Tibial nerve (tissue), 4 donors: ENCODE results near the gene RHBG. TPM values are rescaled to one million over a fixed set of nuclear protein-coding genes. Genes with fewer than 3 reads are reported as not detected.
A peak's percentile ranks its signal among the peaks of the same experiment; 100 is the strongest.

Source experiments
- DNase-seq, 2 donors: peaks; one replicate each; pipeline ENCODE4 v3.0.0-alpha.2; 2019; ENCODE audit warnings: low spot score in 2 of 2
- H3K27ac ChIP-seq, 4 donors: fragments of 200-600 bp; sonication (generic) in 3 of 4; one replicate each; pipeline ENCODE4 v1.5.1; 2017 to 2019; ENCODE audit warnings: mild to moderate bottlenecking in 1 of 4
- H3K27me3 ChIP-seq, 2 donors: fragments of 200-600 bp; sonication (generic) in 1 of 2; one replicate each; pipeline versions ENCODE4 v1.5.1 to v1.6.0; 2017 to 2019
- H3K36me3 ChIP-seq, 3 donors: fragments of 200-600 bp; sonication (generic); one replicate each; pipeline ENCODE4 v1.5.1; 2018 to 2019
- H3K4me1 ChIP-seq, 4 donors: fragments of 200-600 bp; sonication (generic) in 3 of 4; one replicate each; pipeline ENCODE4 v1.5.1; 2017 to 2019
- H3K4me3 ChIP-seq, 4 donors: fragments of 200-600 bp; sonication (generic) in 3 of 4; one replicate each; pipeline ENCODE4 v1.5.1; 2017 to 2019; ENCODE audit warnings: mild to moderate bottlenecking in 1 of 4, moderate library complexity in 1 of 4
- H3K9me3 ChIP-seq, 4 donors: fragments of 200-600 bp; sonication (generic) in 3 of 4; one replicate each; pipeline ENCODE4 v1.5.1; 2017 to 2019
- CTCF ChIP-seq, 5 experiments: fragments of 200-600 bp in 3 of 5; fragments of 450-650 bp in 2 of 5; sonication (generic) in 3 of 5; IDR thresholded peaks; one replicate each; pipeline ENCODE4 v1.5.1; 2016 to 2019; ENCODE audit warnings: antibody characterized with exemption in 5 of 5, mild to moderate bottlenecking in 3 of 5, moderate library complexity in 2 of 5
- EP300 ChIP-seq, 2 donors: sonication (generic); formaldehyde crosslinking; IDR thresholded peaks; one replicate each; pipeline ENCODE4 v1.6.1; 2017; ENCODE audit warnings: antibody characterized with exemption in 2 of 2, mild to moderate bottlenecking in 1 of 2
- POLR2A ChIP-seq, 2 donors: fragments of 450-650 bp; IDR thresholded peaks; one replicate each; pipeline ENCODE4 v1.6.1; 2017; ENCODE audit warnings: antibody characterized with exemption in 2 of 2, mild to moderate bottlenecking in 2 of 2, moderate library complexity in 2 of 2
- WGBS, 2 donors: methylation state at CpG; one replicate each; pipeline ENCODE4 v1.1.5; 2018; 5-methylcytosine and 5-hydroxymethylcytosine counted together
- total RNA-seq, 4 donors: library from RNA; depleted of rRNA; stranded (reverse); fragments of >200 nt; gene quantifications; one replicate each; pipeline ENCODE4 v1.1.0, GENCODE V29; 2016

RHBG gene
- total RNA-seq, 4 donors from 2014 or later: not detected

- no peak overlapping the region for H3K4me3 ChIP-seq
- H3K27ac ChIP-seq: no peak overlapping the region
- H3K9me3 ChIP-seq: no peaks in the 10 kb centered on the region
- DNase-seq: no peak
- H3K4me1 ChIP-seq: peaks cover 0 to 14% (median 2%) of the 10 kb centered on the region in 4 donors
- H3K36me3 ChIP-seq: no peaks in the 10 kb centered on the region
- H3K27me3 ChIP-seq: peaks cover 0 to 15% of the 10 kb centered on the region in 2 donors
- TF ChIP-seq EP300 (IDR thresholded peaks at IDR 0.05): no peak
- TF ChIP-seq POLR2A (IDR thresholded peaks at IDR 0.05): no peak
- TF ChIP-seq CTCF (IDR thresholded peaks at IDR 0.05): no peak
- 48 to 67% methylated on average over 3 of the region's 3 CpGs for WGBS, 2 donors
Observed at GRCh38 chr1:156384007-156384406, 15.0 kb downstream of the RHBG start.

- TF ChIP-seq CTCF (IDR thresholded peaks at IDR 0.05) (no peak), EP300 (IDR thresholded peaks at IDR 0.05) (no peak), POLR2A (IDR thresholded peaks at IDR 0.05) (no peak)
- no peaks in the 10 kb centered on the region for H3K36me3 ChIP-seq
- peaks cover 0 to 18% (median 2%) of the 10 kb centered on the region in 4 donors for H3K4me1 ChIP-seq
- H3K27ac ChIP-seq: no peak overlapping the region
- H3K4me3 ChIP-seq: no peak overlapping the region
- peaks cover 0 to 19% of the 10 kb centered on the region in 2 donors for H3K27me3 ChIP-seq
- H3K9me3 ChIP-seq: no peaks in the 10 kb centered on the region
- DNase-seq: no peak
- WGBS, 2 donors: 90 to 96% methylated on average over 5 of the region's 5 CpGs
Observed at GRCh38 chr1:156384658-156385057, 15.6 kb downstream of the RHBG start.

- DNase-seq: peak; percentile 17 to 69
- peaks cover 0 to 18% (median 2%) of the 10 kb centered on the region in 4 donors for H3K4me1 ChIP-seq
- H3K9me3 ChIP-seq: no peaks in the 10 kb centered on the region
- H3K27ac ChIP-seq: no peak overlapping the region
- TF ChIP-seq POLR2A (IDR thresholded peaks at IDR 0.05) (no peak), CTCF (IDR thresholded peaks at IDR 0.05) (peak; percentile 74 to 97 (median 94))
- peaks cover 0 to 24% of the 10 kb centered on the region in 2 donors for H3K27me3 ChIP-seq
- 10 to 22% methylated on average over 9 of the region's 9 CpGs for WGBS, 2 donors
- no peak overlapping the region for H3K4me3 ChIP-seq
- no peaks in the 10 kb centered on the region for H3K36me3 ChIP-seq
Observed at GRCh38 chr1:156385534-156386031, 16.6 kb downstream of the RHBG start.

- TF ChIP-seq CTCF (IDR thresholded peaks at IDR 0.05): no peak
- no peak for TF ChIP-seq EP300 (IDR thresholded peaks at IDR 0.05)
- TF ChIP-seq POLR2A (IDR thresholded peaks at IDR 0.05): no peak
- H3K36me3 ChIP-seq: no peaks in the 10 kb centered on the region
- peaks cover 0 to 18% (median 2%) of the 10 kb centered on the region in 4 donors for H3K4me1 ChIP-seq
- H3K4me3 ChIP-seq: no peak overlapping the region
- no peak for DNase-seq
- WGBS, 2 donors: 90 to 93% methylated on average over 5 to 6 of the region's 6 CpGs
- no peaks in the 10 kb centered on the region for H3K9me3 ChIP-seq
- peaks cover 0 to 29% of the 10 kb centered on the region in 2 donors for H3K27me3 ChIP-seq
- H3K27ac ChIP-seq: no peak overlapping the region
Observed at GRCh38 chr1:156386134-156386901, 17.3 kb downstream of the RHBG start.
